Stimulated activated CD8-positive, alpha-beta memory T cell treated with anti-CD3 and anti-CD28 coated beads, Interleukin-12 subunit alpha, Interleukin-12 subunit beta, amount 100 ng/mL, for 24 hours (primary cell): ENCODE data around the gene HSD17B2.

Experiments used
- DNase-seq: peaks from one replicate; pipeline ENCODE4 v3.0.0-alpha.2; 2020; ENCODE audit errors: extremely low read depth

Gene HSD17B2

DNA sequence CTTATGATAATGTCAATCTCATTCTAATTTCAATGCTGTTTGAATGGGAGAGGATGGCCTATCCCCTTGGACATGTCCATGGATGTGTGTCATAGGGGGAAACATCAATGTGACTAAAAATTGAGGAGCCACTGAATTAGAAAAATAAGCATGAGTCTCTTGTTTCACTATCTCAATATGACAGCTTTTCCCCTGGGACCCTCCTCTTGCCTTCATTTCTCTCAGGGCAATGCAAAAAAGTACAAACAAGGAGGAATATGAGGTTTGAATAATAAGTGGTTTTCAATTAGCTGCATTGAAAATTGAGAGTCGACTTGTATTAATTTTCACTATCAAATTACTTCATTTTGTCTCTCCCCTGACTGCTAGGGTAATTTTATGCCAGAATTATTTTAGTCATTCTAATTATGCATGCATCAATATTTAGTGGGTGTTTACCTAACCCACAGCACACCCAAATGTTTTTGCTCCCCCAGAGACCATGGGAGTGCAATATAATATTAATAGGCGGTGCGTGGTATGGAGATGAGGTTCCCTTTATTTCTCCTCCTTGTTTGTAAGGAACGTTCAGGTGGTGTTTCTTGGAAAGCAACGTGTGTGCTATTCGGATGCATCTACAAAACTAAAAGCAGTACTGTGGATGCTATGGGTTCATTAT, 17.0 kb upstream of the HSD17B2 start:
- DNase-seq = no peak

DNA sequence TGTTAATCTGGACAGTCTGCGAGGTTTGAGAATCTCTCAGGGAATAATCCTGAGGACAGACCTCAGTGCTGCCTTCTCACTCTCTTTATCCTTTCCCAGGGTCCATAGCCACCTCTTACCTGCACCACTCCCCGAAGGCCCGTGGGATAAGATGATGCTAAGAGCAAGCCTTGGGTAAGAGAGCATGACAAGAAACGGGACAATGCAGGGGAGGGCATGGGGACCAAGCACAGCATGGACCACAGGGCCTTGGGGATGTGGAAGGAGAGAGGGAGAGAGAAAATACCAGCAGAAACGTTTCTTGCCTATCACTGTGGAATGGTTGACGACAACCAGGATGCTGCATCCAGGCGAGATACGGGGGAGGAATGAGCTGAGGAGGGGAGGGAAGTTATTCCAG, 15.5 kb upstream of the HSD17B2 start:
- no peak for DNase-seq

DNA sequence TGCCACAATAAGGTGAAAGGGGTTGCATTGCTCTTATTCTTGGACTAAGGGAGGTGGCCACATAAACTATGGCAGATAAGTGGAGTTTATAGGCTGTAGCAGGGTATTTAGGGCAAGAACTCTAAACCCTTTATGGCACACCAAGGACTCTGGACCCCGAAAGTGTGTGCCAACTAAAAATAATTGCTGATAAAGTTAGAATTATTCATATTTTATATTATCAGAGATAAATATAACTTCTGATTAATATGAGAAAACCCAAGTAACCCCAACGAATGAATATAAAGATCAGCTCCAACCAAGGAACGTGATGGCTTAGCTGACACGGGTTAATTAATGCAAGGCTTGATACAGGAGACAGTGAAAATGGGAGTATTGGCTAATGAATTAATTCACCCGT, 15.0 kb upstream of the HSD17B2 start:
- DNase-seq = no peak

DNA sequence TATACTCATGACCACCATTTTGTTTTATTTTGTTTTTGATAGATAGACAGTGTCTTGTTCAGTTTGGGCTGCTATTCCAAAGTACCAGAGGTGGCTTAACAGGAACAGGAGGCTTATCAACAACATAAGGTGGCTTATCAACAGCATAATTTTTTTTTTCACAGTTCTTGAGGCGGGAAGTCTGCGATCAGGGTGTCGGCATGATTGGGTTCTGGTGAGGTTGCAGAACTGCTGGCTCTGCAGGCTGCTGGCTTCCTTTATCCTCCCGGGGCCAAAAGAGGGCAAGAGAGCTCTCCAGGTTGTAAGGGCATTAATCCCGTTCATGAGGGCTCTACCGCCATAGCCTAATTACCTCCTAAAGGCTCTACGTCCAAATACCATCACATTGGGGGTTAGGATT, 11.8 kb upstream of the HSD17B2 start:
- no peak for DNase-seq

DNA sequence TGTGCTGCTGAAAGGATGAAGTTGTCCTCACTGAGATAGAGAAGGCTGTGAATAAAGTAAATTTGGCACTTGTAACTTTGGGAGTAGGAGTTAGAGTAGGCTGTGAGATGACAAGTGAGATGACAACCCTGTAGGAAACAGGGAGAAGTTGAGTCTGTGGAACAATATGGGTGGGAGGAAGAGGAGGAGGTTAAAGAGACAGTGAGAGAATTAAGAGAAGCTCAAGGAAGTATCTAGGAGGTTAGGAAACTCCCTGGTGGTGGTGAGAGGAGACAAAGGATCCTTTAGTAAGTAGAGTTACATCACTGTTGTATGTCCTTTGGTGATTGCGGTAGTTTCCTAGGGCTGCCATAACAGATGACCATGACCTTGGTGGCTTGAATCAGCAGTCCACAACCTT, 10.7 kb upstream of the HSD17B2 start:
- no peak for DNase-seq

DNA sequence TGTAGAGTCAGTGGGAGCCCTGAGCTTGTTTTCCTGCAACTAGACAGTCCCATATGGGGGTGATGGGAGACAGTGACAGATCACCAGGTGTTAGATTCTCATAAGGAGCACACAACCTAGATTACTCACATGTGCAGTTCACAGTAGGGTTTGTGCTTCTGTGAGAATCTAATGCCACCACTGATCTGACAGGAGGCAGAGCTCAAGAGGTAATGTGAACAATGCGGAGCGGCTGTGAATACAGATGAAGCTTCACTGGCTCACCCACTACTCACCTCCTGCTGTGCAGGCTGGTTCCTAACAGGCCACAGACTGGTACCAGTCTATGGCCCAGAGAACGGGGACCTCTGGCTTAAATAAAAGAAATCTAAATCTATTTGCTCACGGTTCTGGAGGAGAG, 10.2 kb upstream of the HSD17B2 start:
- no peak for DNase-seq

DNA sequence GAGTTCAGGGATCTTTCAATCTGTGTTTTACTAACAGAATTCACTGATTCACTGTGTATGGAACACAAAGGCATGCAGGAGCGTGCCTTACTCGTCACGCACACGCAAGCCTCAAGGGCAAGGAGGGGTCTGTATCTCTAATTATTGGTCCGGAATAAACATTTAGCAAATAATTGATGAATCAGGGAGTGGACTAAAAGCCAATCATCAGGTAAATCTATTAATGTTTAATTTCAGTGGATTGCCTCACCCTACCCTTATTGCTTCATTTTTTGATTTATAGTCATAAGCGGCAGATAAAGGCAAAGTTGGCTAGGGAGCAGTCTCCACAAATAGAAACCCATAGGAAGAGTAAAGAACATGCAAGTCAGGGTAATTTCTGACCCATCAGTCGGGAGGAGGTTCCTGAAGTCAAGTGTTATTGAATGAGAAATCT, 7.4 kb upstream of the HSD17B2 start:
- DNase-seq = no peak

DNA sequence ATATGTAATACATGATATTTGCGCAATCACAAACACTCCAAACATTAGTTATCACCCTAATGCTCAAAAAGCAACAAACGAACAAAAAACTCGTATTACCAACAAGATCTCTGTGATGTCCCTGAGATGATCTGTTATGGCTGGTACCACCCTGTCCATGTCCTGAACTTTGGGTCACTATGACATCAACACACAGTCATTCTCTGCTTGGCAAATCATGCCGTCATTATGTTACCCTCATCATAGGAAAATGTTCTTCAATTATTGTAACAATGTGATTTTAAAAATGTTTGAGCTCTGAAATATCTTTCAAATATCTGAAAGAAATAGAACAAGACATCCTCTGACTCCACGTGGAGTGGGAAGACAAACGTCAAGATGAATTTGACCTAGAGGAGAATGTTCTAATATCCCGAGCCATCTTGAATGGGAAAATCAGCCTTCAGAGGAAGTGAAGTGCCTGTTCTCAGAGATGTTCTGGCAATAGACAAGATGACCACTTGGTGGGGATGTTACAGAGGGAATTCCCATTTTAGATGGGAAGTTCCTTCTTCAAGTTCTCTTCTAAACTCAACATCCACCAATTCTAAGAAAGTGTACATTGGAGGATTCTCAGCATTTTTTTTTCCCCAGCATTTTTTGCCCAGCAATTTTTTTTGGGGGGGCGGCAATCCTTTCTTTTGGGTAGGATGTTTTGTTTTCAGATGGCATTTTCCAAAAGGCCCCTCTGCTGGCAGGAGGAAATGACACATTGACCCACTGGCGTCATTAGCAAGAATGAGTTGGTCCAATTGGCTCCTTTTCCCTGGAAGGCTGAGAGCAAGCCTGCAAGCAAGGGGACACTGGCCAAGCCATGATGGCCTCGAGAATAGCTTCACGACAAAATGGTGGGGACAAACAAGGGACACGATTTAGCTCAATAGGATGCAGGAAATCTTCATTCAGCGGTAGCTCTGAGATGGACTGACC, 3.7 kb upstream of the HSD17B2 start:
- DNase-seq = no peak

DNA sequence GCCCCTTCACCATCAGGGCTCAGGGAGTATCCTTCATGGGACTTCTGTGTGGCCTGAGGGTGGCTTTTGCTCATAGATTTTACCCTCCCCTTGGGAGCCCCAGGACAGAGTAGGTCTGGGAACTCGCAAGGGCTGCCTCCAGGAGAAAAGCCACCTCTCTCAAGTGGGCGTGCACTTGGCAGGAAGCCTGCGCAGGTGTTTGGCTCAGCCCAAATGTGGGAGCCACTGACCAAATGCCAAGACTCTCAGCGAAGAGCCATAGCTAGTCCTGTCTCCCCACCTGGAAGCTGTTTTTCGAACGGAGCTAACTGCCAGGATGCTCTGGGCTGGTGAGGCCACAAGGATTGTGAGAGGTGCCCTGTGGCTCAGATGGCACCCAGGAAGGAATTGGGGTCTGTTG, 2.0 kb upstream of the HSD17B2 start:
- DNase-seq = no peak

DNA sequence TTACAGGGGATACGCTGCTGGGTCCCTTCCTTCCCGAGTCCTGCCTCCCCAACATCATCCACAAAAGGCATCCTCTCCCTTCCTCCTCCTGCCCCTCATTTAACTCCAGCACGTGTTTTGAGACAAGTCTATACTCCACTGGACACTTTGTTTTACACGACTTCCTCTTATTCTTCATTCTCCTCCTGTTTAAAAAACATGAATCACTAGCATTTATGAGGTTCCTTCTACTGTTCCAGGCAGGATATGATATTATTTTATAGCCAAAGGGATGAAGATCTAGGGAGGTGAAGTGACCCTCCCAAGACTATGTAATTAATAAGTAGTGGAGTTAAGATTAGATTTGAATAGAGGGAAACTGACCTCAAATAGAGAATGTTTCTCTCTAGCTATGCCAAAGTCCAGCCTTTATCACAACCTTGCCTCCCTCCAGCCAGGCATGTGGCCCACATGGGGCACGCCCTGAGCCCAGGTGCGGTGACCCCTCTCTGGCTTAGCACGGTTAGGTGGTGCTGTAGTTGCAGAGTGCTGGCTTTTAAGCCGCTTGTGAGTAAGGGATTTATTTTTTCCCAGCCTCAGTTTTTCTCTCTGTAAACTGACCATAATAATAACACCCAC, 1.3 kb upstream of the HSD17B2 start:
- DNase-seq = no peak

DNA sequence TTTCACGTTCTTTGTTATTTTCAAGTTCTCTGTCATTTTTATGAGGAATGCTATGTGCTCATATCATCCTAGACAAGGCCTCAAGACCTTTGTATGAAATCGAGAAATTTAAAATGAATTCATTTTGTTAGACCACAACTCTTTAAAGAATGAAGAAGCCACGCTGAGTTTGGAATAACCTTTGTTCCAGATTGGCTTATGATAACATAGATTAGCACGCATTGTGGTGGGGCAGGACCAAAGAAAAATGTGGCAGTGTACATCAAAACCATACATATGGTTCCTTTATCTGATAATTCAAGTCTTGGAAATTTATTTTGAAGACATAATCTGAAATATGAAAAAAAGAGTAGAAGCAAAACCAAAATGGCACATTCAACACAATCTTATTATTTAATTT, 2.2 kb downstream of the HSD17B2 start:
- no peak for DNase-seq

DNA sequence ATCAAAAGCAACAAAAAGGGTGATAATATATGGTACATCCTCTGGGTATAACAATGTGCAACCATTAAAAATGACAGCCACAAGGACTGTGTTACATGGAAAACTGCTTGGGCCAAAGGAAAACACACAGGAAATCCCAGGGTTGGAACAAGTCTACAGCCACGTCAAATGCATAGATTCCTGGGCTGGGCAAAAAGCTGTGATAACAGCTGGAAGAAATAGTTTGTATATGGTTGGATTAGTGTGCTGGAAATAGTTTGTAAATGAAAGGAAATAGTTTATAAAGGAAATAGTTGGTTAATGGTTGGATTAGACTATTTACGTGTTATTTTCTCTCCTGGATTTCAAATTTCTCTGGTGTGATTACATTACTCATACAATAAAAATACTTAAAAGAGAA, 2.6 kb downstream of the HSD17B2 start:
- no peak for DNase-seq

DNA sequence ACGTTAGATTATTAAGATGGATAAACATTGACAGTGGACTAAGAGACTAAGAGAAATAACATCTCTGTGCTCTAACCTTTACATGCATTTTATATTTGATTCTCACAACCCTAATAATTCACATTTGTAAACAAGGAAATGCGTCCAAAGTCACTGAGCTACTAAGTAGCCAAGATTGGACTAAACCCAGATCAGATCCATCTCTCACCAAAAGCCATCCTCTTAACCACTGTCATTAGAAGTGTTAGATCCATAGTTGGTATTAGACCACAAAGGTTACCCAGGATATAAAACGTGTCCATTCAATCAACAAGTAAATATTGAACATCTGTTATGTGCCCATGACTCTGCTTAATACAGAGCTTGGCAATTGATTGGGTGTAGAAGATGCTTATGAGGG, 5.2 kb downstream of the HSD17B2 start:
- no peak for DNase-seq

DNA sequence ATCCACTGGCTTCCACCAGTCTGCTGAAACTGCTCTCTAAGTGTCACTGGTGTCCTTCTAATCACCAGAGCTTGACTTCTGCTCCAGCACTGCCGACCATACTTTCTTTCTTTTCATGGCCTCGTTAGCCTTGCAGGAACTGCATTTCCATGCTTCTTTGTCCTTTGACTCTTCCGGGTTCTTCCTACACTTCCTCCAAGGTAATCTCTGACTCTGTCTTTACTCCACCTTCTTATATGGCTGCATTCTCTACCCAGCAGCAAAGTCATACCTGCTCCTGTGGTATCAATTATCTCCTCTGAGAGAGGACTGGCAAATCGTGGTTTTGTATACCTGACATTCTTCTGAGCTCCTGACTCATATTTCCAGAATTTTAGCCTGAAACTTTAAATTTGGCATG, 6.5 kb downstream of the HSD17B2 start:
- no peak for DNase-seq

DNA sequence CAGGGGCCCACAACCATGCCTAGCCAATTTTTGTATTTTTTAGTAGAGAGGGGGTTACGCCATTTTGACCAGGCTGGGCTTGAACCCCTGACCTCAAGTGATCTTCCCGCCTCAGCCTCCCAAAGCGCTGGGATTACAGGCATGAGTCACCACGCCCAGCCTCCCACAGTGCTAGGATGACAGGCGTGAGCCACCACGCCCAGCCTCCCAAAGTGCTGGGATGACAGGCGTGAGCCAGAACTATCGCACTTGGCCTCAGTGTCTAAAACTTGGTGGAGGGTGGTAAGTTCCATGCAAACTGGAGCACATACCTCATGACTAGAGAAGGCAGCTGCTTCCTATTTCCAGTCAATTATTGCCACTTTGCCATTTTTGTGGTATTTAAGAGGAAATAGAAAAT, 7.1 kb downstream of the HSD17B2 start:
- no peak for DNase-seq

DNA sequence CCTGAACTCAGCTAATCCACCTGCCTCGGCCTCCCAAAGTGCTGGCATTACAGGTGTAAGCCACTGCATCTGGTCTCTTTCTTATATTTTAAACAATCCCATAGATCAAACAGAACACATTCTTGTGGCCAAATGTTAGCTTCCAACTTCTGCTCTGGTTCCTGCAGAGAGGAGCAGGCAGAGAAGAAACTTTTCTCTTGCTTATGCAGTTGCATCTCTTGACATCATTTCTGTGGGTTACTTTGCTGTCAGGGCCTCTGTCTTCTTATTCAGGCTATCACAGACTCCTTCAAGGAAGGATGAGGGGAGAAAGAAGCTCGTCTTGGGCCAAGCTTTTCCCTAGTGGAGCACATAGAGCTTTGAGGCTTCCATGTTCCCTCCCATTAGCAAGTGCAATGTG, 7.8 kb downstream of the HSD17B2 start:
- DNase-seq = no peak

DNA sequence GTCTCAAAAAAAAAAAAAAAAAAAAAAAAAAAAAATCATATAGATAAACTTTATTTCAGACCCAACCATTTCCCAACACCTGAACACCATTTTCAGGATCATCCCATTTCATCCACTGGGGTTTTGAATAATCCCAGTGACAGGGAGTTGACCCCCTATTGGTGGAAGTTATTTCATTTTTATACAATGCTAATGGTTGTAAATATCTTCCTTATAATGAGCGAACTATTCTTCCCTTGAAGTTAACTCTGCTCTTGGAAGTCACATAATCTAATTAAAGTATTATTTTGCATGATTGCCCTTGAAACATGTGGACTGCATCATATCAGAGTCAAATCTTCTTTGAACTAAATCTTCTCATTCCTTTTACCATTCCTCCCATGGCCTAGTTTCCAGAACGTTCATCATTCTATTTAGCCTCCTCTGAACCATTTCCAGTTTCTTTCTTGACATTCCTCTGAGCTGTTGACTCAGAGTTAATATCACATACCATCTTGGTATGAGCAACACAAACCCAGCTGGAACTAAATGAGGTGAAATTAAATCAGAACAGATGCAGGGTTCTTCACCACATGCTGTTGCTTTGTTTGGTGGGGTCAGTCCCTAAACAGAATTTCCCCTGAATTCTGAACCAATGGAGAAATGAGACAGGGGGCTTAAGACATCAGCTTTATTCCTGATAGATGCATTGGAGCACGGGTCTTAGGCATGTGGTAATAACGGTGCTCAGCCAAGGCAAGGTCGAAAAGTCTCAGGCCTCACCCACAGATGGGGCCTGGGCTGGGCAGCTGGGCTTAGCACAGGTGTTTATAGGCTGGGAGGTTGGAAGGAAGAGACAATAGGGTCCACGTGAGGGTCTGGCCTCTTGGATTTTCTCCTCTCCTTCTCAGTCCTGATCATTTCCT, 8.9 kb downstream of the HSD17B2 start:
- DNase-seq = no peak

DNA sequence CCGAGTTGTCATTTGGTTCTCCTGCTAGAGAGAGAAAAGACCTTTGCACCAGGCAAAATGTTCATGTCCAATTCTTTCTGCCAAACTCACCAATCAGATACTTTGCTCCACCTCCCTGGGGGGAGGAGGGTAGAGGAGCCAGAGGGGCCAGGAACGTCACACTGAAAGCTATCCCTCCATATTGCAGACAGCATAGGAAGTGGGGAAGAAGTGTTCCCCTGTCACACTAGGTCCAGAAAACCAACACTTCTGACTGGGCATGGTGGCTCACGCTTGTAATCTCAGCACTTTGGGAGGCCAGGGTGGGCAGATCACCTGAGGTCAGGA, 9.5 kb downstream of the HSD17B2 start:
- no peak for DNase-seq

DNA sequence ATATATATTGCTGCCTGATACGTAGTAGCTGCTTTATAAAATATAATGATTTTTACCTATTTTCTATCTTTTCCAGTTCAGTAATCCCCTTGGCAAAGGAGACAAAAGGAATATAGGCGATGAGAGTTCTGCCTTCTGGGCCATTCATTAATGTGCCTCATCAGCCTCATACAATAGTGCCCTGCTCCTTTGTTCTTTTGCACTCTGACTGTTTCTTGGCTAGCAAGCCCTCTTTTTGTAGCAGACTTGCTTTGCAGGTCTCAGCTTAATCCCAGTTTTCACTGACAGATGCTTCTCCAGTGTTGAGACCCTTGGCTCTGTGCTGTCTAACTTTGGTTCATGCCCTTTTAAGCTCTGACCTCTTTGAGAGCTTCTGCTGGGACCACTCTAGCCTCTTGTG, 10.4 kb downstream of the HSD17B2 start:
- no peak for DNase-seq

DNA sequence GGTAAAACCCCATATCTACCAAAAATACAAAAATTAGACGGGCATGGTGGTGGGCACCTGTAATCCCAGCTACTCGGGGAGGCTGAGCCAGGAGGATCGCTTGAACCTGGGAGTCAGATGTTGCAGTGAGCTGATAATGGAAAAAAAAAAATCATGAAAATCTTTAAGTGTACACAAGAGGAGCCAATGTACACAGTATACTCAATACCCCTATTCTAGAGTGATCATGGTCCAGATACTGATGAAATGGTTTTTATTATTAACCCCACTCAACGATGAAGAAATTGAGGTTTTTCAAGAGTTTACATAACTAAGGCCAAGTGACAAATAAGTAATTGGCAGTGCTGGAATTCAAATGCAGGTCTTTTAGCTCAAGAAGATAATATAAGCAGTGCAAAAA, 11.5 kb downstream of the HSD17B2 start:
- DNase-seq = no peak

DNA sequence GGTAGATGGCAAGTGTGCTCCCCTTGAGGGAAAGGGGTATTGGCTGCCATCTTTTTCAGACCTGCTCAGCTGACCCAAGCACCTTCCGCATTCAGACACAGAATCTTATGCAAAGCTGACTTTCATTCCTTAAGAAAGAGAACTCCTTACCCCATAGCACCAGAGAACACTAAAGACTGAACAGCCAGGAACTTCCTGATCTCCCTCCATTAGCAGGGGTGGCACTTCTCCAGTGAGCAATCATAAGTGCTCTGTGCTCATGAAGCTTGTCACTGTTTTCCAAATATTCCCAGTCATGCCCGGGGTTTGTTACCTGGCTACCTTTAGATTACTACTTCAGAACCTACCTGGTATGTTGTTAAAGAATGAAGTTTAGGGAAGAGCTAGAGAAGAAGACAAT, 11.9 kb downstream of the HSD17B2 start:
- no peak for DNase-seq

DNA sequence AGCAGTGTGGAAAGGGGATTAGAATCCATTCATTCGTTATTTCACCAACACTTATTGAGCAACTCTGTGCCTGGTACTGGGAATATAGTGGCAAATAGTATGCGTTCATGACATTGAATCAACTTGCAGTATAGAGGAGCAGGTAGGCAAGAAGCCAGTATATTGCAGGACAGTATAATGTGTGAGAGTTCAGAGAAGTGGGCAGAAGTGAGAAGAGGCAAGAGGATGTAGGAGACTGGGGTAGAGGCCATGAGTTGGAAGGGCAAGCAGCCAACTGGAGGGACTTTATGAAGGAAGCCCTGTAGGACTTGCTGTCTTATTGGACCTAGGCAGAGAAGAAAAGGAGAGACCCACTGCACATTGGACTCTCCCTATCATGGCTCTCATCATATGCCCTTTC, 12.3 kb downstream of the HSD17B2 start:
- no peak for DNase-seq
